ENCODE data around the gene PHC2.

DNA sequence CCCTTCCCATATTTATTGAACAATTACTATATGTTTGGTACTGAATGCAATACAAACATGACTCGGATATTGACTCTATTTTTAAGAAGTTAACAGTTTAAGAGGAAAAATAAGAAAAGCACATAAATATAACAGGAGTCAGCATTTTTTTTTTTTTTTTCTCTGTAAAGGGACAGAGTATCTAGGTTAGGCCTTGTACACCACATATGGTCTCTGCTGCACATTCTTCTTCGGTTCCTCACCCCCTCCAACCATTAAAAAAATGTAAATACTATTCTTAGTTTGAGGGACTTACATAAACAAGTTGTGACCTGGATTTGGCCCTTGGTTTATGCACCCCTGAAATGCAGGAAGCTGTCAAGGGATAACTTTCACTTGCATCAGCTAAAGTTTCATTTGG lies 40.4 kb downstream of the PHC2 start:
- no peak for TF ChIP-seq POLR2A (IDR thresholded peaks at IDR 0.05; ENCODE audit: extremely low read depth, insufficient read length)
- TF ChIP-seq, protein P1, sequence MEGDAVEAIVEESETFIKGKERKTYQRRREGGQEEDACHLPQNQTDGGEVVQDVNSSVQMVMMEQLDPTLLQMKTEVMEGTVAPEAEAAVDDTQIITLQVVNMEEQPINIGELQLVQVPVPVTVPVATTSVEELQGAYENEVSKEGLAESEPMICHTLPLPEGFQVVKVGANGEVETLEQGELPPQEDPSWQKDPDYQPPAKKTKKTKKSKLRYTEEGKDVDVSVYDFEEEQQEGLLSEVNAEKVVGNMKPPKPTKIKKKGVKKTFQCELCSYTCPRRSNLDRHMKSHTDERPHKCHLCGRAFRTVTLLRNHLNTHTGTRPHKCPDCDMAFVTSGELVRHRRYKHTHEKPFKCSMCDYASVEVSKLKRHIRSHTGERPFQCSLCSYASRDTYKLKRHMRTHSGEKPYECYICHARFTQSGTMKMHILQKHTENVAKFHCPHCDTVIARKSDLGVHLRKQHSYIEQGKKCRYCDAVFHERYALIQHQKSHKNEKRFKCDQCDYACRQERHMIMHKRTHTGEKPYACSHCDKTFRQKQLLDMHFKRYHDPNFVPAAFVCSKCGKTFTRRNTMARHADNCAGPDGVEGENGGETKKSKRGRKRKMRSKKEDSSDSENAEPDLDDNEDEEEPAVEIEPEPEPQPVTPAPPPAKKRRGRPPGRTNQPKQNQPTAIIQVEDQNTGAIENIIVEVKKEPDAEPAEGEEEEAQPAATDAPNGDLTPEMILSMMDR (IDR thresholded peaks at IDR 0.05; ENCODE audit: low read depth, low read length) = no peak

All from NB4 (cell line).